Liver (tissue), 9 donors: ENCODE measurements around the gene REEP1. TPM values are rescaled to one million over a fixed set of nuclear protein-coding genes. Genes with fewer than 3 reads are reported as not detected.

Source experiments
- DNase-seq: peaks from one replicate; pipeline ENCODE4 v3.0.0-alpha.2; 2017; ENCODE audit warnings: low spot score
- H3K27ac ChIP-seq, 2 donors: one replicate each; pipeline ENCODE4 v1.7.0; 2013; ENCODE audit warnings: inconsistent platforms in 2 of 2, low read length in 2 of 2, control low read depth in 1 of 2, low read depth in 1 of 2, mild to moderate bottlenecking in 1 of 2
- H3K27me3 ChIP-seq, 4 donors: one replicate each; pipeline versions ENCODE4 v1.6.1 to v1.7.0; 2013; ENCODE audit warnings: low read length in 3 of 4, inconsistent platforms in 1 of 4, mild to moderate bottlenecking in 1 of 4, moderate library complexity in 1 of 4; ENCODE audit not compliant: control insufficient read depth in 4 of 4, insufficient read depth in 4 of 4
- H3K36me3 ChIP-seq, 4 donors: one replicate each; pipeline versions ENCODE4 v1.6.1 to v1.7.0; 2013; ENCODE audit warnings: low read length in 3 of 4, mild to moderate bottlenecking in 3 of 4, low read depth in 1 of 4, moderate library complexity in 1 of 4; ENCODE audit not compliant: control insufficient read depth in 4 of 4, insufficient read depth in 3 of 4
- H3K4me1 ChIP-seq, 4 donors: one replicate each; pipeline versions ENCODE4 v1.6.1 to v1.7.0; 2013; ENCODE audit warnings: low read length in 3 of 4, mild to moderate bottlenecking in 3 of 4, moderate library complexity in 1 of 4; ENCODE audit not compliant: control insufficient read depth in 4 of 4, insufficient read depth in 4 of 4
- H3K4me3 ChIP-seq, 3 donors: one replicate each; pipeline versions ENCODE4 v1.6.1 to v1.7.0; 2013; ENCODE audit warnings: low read length in 3 of 3, control low read depth in 1 of 3, low read depth in 1 of 3, mild to moderate bottlenecking in 1 of 3
- H3K9ac ChIP-seq, 2 donors: one replicate each; pipeline ENCODE4 v1.7.0; 2013; ENCODE audit warnings: low read length in 2 of 2, mild to moderate bottlenecking in 2 of 2, moderate library complexity in 2 of 2, control low read depth in 1 of 2, low read depth in 1 of 2
- H3K9me3 ChIP-seq, 4 donors: one replicate each; pipeline versions ENCODE4 v1.6.1 to v1.7.0; 2013; ENCODE audit warnings: low read length in 3 of 4; ENCODE audit not compliant: control insufficient read depth in 4 of 4
- EGR1 ChIP-seq, 2 donors: IDR thresholded peaks; 2 replicates each; pipeline ENCODE4 v1.6.1; 2016 to 2018; ENCODE audit warnings: antibody characterized with exemption in 2 of 2, low read depth in 2 of 2
- FOXA1 ChIP-seq: IDR thresholded peaks from 2 replicates; pipeline ENCODE4 v1.6.1; 2016; ENCODE audit warnings: antibody characterized with exemption
- FOXA2 ChIP-seq: IDR thresholded peaks from 2 replicates; pipeline ENCODE4 v1.6.1; 2016; ENCODE audit warnings: antibody characterized with exemption
- GABPA ChIP-seq, 2 donors: IDR thresholded peaks in 1 of 2; conservative IDR thresholded peaks in 1 of 2; 2 replicates each; pipeline ENCODE4 v1.6.1; 2016; ENCODE audit warnings: antibody characterized with exemption in 2 of 2, mild to moderate bottlenecking in 1 of 2, moderate library complexity in 1 of 2
- HNF4A ChIP-seq, 2 donors: conservative IDR thresholded peaks; 2 replicates each; pipeline ENCODE4 v1.6.1; 2016; ENCODE audit warnings: antibody characterized with exemption in 2 of 2, mild to moderate bottlenecking in 2 of 2
- HNF4G ChIP-seq: IDR thresholded peaks from 2 replicates; pipeline ENCODE4 v1.6.1; 2016; ENCODE audit warnings: antibody characterized with exemption
- JUND ChIP-seq, 2 donors: IDR thresholded peaks; 2 replicates each; pipeline ENCODE4 v1.6.1; 2016; ENCODE audit warnings: antibody characterized with exemption in 2 of 2
- NR2F2 ChIP-seq: IDR thresholded peaks from 2 replicates; pipeline ENCODE4 v1.6.1; 2016; ENCODE audit warnings: antibody characterized with exemption
- RAD21 ChIP-seq, 2 donors: IDR thresholded peaks; 2 replicates each; pipeline ENCODE4 v1.6.1; 2016; ENCODE audit warnings: antibody characterized with exemption in 2 of 2, mild to moderate bottlenecking in 2 of 2
- RXRA ChIP-seq, 2 donors: IDR thresholded peaks; 2 replicates each; pipeline ENCODE4 v1.6.1; 2017 to 2018; ENCODE audit warnings: antibody characterized with exemption in 2 of 2, mild to moderate bottlenecking in 1 of 2
- SP1 ChIP-seq: IDR thresholded peaks from 2 replicates; pipeline ENCODE4 v1.6.1; 2018; ENCODE audit warnings: antibody characterized with exemption, mild to moderate bottlenecking
- TAF1 ChIP-seq: conservative IDR thresholded peaks from 2 replicates; pipeline ENCODE4 v1.6.1; 2016; ENCODE audit warnings: antibody characterized with exemption, mild to moderate bottlenecking
- YY1 ChIP-seq: IDR thresholded peaks from 2 replicates; pipeline ENCODE4 v1.6.1; 2016; ENCODE audit warnings: antibody characterized with exemption, mild to moderate bottlenecking
- WGBS: extraction: QIAGEN DNeasy Blood & Tissue Kit; methylation state at CpG from one replicate; pipeline ENCODE4 v1.1.7; 2013; 5-methylcytosine and 5-hydroxymethylcytosine counted together
- polyA plus RNA-seq, 2 donors: library from polyadenylated mRNA; stranded (reverse) in 1 of 2; unstranded in 1 of 2; fragments of 200-250 nt in 1 of 2; fragments of >200 nt in 1 of 2; fragmentation: Nextera tagmentation in 1 of 2; extraction: Ambion mirVana in 1 of 2; gene quantifications; one replicate each; pipeline versions ENCODE4 v1.2.1 to v1.2.3, GENCODE V29; 2013 to 2015
- total RNA-seq, 2 donors: library from RNA; depleted of rRNA; stranded (reverse); fragments of >200 nt; gene quantifications; one replicate each; pipeline ENCODE4 v1.2.3, GENCODE V29; 2014
- TF ChIP-seq, protein P1 (sequence below): IDR thresholded peaks from 2 replicates; pipeline ENCODE4 v1.6.1; 2016; ENCODE audit warnings: antibody characterized with exemption
- TF ChIP-seq, protein P2 (sequence below): fragments of 150-350 bp; IDR thresholded peaks from 2 replicates; pipeline ENCODE4 v1.5.1; 2017; ENCODE audit warnings: improper control_type of control experiment, low read depth, low read length; ENCODE audit not compliant: missing input control
- TF ChIP-seq, protein P3 (sequence below): IDR thresholded peaks from 2 replicates; pipeline ENCODE4 v1.6.1; 2016; ENCODE audit warnings: antibody characterized with exemption
- TF ChIP-seq, protein P4 (sequence below): IDR thresholded peaks from 2 replicates; pipeline ENCODE4 v1.6.1; 2016; ENCODE audit warnings: antibody characterized with exemption
- TF ChIP-seq, protein P5 (sequence below): IDR thresholded peaks from 2 replicates; pipeline ENCODE4 v1.6.1; 2016; ENCODE audit warnings: antibody characterized with exemption, mild to moderate bottlenecking
- donor health status: healthy.
- donor health status: healthy.
- donor health status: healthy.
- donor health status: healthy.
- donor health status: healthy.

The REEP1 gene
- total and polyA plus RNA-seq, 4 donors: 0.46 to 1.7 (median 0.89) TPM

DNA sequence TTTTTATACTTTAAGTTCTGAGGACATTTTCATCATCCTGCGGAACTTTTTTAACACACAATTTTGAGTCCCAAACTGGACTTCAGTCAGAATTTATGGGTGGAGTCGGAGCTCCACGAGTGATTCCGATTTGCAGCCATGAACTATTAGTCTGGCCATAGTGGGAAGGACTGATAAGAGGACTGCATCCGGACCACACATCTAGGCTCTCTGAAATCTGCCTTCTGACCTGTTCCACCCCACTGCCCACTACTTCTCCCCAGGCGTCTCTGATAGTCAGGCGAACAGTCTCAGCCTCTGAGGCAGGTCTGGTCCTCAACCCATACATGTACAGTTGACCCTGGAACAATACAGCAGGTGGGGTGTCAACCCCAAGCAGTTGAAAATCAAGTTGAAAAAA, 133.0 kb downstream of the REEP1 start:
- no peaks in the 10 kb centered on the region for H3K27me3 ChIP-seq
- TF ChIP-seq JUND (IDR thresholded peaks at IDR 0.05) (no peak), TAF1 (no peak), YY1 (no peak)
- TF ChIP-seq, protein P1, sequence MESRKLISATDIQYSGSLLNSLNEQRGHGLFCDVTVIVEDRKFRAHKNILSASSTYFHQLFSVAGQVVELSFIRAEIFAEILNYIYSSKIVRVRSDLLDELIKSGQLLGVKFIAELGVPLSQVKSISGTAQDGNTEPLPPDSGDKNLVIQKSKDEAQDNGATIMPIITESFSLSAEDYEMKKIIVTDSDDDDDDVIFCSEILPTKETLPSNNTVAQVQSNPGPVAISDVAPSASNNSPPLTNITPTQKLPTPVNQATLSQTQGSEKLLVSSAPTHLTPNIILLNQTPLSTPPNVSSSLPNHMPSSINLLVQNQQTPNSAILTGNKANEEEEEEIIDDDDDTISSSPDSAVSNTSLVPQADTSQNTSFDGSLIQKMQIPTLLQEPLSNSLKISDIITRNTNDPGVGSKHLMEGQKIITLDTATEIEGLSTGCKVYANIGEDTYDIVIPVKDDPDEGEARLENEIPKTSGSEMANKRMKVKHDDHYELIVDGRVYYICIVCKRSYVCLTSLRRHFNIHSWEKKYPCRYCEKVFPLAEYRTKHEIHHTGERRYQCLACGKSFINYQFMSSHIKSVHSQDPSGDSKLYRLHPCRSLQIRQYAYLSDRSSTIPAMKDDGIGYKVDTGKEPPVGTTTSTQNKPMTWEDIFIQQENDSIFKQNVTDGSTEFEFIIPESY: no peak
- TF ChIP-seq, protein P2, sequence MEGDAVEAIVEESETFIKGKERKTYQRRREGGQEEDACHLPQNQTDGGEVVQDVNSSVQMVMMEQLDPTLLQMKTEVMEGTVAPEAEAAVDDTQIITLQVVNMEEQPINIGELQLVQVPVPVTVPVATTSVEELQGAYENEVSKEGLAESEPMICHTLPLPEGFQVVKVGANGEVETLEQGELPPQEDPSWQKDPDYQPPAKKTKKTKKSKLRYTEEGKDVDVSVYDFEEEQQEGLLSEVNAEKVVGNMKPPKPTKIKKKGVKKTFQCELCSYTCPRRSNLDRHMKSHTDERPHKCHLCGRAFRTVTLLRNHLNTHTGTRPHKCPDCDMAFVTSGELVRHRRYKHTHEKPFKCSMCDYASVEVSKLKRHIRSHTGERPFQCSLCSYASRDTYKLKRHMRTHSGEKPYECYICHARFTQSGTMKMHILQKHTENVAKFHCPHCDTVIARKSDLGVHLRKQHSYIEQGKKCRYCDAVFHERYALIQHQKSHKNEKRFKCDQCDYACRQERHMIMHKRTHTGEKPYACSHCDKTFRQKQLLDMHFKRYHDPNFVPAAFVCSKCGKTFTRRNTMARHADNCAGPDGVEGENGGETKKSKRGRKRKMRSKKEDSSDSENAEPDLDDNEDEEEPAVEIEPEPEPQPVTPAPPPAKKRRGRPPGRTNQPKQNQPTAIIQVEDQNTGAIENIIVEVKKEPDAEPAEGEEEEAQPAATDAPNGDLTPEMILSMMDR: no peak
- TF ChIP-seq, protein P3, sequence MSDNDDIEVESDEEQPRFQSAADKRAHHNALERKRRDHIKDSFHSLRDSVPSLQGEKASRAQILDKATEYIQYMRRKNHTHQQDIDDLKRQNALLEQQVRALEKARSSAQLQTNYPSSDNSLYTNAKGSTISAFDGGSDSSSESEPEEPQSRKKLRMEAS: no peak
- H3K9ac ChIP-seq: no peak overlapping the region
- WGBS: 77% methylated on average over 7 of the region's 7 CpGs
- H3K9me3 ChIP-seq: no peaks in the 10 kb centered on the region
- DNase-seq: no peak
- no peak overlapping the region for H3K4me3 ChIP-seq
- H3K27ac ChIP-seq: no peak overlapping the region
- H3K36me3 ChIP-seq: peaks cover 6 to 32% (median 23%) of the 10 kb centered on the region in 4 donors
- H3K4me1 ChIP-seq: peaks cover 0 to 19% (median 6%) of the 10 kb centered on the region in 4 donors

DNA sequence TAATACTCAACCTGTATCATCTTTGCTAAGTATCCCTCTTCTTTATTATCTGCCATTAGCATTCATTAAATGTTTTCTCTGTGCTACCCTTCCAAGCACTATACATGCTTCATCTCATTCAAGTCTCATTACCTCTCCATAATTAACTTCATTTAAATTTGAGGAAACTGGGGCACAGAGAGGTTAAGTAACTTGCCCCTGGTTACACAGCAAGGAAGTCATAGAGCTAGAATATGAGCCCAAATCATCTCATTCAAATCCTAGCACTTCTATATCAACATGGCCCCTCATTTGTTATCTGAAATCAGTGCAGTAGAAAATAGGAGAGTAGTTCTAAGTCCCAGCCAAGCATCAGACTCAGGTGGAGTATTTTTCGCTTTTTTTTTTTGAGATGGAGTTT, 133.8 kb downstream of the REEP1 start:
- Histone ChIP-seq H3K36me3 (peaks cover 5 to 24% (median 16%) of the 10 kb centered on the region in 4 donors), H3K9ac (no peak overlapping the region), H3K9me3 (no peaks in the 10 kb centered on the region), H3K27me3 (no peaks in the 10 kb centered on the region), H3K4me1 (peaks cover 0 to 19% (median 6%) of the 10 kb centered on the region in 4 donors), H3K27ac (no peak overlapping the region), H3K4me3 (no peak overlapping the region)
- 100% methylated on average over 1 of the region's 1 CpG for WGBS
- no peak for DNase-seq
- TF ChIP-seq HNF4G: no peak
- TF ChIP-seq GABPA (IDR thresholded peaks at IDR 0.05 in 1 of 2, conservative IDR thresholded peaks at IDR 0.05 in 1 of 2): no peak
- no peak for TF ChIP-seq SP1
- TF ChIP-seq FOXA2: no peak
- TF ChIP-seq, protein P4, sequence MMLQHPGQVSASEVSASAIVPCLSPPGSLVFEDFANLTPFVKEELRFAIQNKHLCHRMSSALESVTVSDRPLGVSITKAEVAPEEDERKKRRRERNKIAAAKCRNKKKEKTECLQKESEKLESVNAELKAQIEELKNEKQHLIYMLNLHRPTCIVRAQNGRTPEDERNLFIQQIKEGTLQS: no peak
- TF ChIP-seq RAD21 (IDR thresholded peaks at IDR 0.05): no peak
- TF ChIP-seq, protein P3: no peak
- no peak for TF ChIP-seq FOXA1
- TF ChIP-seq EGR1 (IDR thresholded peaks at IDR 0.05; ENCODE audit: low read depth in 2 of 2): no peak
- no peak for TF ChIP-seq TAF1
- TF ChIP-seq HNF4A (conservative IDR thresholded peaks at IDR 0.05): no peak
- no peak for TF ChIP-seq JUND (IDR thresholded peaks at IDR 0.05)
- TF ChIP-seq, protein P5, sequence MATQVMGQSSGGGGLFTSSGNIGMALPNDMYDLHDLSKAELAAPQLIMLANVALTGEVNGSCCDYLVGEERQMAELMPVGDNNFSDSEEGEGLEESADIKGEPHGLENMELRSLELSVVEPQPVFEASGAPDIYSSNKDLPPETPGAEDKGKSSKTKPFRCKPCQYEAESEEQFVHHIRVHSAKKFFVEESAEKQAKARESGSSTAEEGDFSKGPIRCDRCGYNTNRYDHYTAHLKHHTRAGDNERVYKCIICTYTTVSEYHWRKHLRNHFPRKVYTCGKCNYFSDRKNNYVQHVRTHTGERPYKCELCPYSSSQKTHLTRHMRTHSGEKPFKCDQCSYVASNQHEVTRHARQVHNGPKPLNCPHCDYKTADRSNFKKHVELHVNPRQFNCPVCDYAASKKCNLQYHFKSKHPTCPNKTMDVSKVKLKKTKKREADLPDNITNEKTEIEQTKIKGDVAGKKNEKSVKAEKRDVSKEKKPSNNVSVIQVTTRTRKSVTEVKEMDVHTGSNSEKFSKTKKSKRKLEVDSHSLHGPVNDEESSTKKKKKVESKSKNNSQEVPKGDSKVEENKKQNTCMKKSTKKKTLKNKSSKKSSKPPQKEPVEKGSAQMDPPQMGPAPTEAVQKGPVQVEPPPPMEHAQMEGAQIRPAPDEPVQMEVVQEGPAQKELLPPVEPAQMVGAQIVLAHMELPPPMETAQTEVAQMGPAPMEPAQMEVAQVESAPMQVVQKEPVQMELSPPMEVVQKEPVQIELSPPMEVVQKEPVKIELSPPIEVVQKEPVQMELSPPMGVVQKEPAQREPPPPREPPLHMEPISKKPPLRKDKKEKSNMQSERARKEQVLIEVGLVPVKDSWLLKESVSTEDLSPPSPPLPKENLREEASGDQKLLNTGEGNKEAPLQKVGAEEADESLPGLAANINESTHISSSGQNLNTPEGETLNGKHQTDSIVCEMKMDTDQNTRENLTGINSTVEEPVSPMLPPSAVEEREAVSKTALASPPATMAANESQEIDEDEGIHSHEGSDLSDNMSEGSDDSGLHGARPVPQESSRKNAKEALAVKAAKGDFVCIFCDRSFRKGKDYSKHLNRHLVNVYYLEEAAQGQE: no peak
- TF ChIP-seq, protein P2: no peak
- TF ChIP-seq NR2F2: no peak
- TF ChIP-seq RXRA (IDR thresholded peaks at IDR 0.05): no peak
- TF ChIP-seq, protein P1: no peak
